GM11168 (cell line): ENCODE results near the gene C6orf52.
"Not testable (repeated sequence)": the region's sequence is repeated elsewhere in the genome, so short reads cannot be mapped to it uniquely, and the experiment has no call there.

Experiments used
- in situ Hi-C: fragments of 300-500 bp; cut with MboI; formaldehyde crosslinking; loops from one replicate; pipeline ENCODE4 v1.12.0; 2022; ENCODE audit warnings: low sequenced_read_pairs; ENCODE audit not compliant: unreplicated experiment

The C6orf52 gene

DNA sequence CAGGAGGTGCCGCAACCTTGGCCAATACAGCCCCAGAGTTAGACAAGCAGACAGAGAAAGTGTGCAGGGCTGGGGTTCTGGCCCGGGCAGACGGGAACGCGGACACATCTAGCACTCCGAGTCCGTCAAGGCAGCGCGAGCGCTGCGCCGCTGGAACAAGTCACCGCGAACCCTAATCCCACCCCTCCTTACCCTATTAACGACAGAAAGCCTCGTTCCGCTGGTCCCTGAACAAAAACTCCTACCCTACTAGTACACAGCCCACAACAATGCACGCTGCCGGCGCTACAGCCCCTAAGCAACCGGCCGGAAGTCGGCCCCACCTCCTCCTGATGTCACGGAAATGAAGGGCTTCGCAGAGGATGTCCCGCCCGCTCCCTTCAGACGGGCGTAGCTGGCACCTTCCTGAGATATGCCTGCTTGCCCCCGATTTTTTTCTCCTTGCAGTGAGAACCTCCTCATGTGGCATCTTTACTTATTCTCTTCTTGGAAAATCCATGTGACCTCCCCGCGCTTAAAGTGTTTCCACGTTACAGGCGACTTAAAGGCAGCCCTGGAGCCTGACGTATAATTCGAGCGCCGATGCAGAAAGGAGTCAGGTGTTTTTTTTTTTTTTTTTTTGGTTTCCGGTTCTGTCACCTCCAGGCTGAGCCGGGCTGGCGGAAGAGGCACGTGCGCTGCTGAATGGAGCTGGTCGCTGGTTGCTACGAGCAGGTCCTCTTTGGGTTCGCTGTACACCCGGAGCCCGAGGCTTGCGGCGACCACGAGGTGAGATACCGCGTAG, at the start of gene C6orf52, which contains the start of gene PAK1IP1:
Gene C6orf52 (minus strand): TSS at position 315 of the 784 bp plus-strand sequence. CDS start 7,066 bp downstream, outside the sequence.
Gene PAK1IP1 (plus strand): TSS at position 671 of the 784 bp plus-strand sequence. CDS start 14 bp downstream, at position 685.
- in situ Hi-C loops = no loop called here

GRCh38 chr6:10743515-10743914, 49.1 kb upstream of the C6orf52 start:
- in situ Hi-C loops = no loop called here

DNA sequence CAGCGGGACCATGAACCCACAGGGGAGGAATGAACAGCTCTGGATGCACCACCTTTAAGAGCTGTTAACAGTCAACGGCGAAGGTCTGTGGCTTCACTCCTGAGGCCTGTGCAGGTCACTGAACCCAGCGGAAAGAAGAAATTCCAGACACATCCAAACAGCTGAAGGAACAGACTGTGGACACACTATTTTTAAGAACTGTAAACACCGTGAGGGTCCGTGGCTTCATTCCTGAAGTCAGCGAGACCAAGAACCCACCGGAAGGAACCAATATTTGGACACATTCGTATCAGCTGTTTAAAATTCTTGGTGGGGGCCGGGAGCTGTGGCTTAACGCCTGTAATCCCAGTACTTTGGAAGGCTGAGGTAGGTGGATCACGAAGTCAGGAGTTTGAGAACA, 47.8 kb upstream of the C6orf52 start:
- in situ Hi-C loops = no loop called here

DNA sequence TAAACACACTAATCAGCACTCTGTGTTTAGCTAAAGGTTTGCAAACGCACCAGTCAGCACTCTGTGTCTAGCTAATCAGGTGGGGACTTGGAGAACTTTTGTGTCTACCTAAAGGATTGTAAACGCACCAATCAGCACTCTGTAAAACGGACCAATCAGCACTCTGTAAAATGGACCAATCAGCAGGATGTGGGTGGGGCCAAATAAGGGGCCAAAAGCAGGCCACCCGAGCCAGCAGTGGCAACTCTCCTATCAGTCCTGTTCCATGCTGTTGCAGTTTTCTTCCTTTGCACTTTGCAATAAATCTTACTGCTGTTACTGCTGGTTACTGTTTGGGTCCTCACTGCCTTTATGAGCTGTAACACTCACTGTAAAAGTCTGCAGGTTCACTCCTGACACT, 47.2 kb upstream of the C6orf52 start:
- in situ Hi-C loops = not testable (repeated sequence)

DNA sequence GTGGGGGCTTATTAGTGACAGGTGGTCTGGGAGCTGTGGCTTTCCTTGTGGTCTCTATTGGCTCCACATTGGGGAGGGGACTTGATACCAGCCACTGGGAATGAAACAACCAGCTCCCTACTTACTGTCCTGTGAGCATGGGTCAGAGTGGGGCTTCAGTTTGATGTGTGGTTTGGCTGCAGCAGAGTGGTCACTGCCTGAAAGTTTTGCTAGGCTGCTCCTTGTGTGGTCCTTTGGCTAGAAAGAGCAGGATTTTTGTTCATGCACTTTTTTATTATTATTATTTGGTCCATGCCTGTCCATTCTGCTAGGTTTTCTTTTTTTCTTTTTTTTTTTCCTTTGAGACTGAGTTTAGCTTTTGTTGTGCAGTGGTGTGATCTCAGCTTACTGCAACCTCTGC, 45.6 kb upstream of the C6orf52 start:
- in situ Hi-C loops = no loop called here

DNA sequence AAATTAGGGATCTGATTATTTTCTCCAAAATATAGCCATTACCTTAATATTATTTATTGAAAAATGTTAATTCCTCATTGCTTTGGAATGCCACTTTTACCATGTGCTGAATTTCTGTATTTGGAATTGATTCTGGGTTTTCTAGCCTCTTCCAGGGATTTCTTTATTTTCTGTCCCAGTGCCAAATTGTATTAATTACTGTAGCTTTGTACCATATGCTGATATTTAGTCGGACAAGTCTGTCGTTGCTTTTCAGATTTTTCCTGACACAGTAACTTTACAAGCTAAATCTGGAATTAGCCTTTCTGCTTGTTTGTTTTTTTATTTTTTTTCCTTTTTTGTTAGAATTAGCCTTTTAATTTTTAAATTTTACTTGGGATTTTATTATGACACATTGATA, 42.3 kb upstream of the C6orf52 start:
- in situ Hi-C loops = no loop called here

DNA sequence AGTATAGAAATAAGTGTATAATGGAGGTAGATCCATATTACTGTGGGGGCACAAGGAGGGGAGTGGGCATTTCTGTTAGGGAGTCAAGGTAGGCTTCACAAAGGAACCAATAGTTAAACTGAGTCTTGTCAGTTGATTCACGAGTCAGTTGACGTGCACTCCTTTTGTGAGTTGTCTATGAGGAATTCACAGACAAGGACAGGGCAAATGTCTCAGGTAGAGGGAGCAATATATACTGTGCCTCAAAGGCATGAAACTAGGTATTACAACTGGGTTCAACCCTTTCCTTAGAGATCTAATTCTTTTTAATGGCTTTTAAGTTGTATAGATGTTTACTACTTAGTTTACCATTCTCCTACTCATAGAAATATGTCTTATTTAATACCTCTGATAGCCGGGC, 39.4 kb upstream of the C6orf52 start:
- in situ Hi-C loops = no loop called here

DNA sequence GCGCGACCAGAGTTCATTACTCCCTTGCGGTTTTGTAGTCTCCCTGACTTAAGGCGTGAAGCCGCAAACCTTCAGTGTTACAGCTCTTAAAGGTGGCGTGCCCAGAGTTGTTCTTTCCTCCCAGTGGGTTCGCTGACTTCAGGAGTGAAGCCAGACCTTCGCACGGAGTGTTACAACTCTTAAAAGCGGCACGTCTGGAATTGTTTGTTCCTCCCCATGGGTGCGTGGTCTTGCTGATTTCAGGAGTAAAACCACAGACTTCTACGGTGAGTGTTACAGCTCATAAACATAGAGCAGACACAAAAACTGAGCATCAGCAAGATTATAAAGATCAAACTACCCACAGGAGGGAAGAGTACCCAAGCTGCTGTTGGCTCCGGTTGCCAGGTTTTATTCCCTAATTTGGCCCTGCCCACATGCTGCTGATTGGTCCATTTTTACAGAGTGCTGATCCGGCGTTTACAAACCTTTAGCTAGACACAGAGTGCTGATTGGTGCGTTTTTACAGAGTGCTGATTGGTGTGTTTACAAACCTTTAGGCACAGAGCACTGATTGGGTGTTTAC, 38.8 kb upstream of the C6orf52 start:
- in situ Hi-C loops = no loop called here

DNA sequence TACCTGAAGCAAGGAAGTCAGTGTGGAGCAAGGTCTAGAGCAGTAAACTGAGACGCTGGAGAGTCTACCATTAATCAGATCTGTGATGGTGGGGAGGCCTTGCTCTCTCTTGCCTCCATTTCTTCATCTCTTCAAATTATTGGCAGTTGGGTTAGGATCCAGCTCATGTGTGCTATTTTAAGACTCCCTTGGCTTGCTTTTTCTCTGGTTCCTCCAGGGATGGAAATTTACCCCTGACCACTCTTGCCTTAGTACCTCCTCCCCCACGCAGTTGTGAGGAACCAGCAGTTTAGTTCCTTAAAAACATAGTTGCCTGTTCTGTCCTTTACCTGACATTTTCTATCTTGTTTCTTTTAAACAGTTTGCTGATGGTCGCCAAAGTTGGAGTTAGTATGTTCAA, 35.8 kb upstream of the C6orf52 start:
- in situ Hi-C loops = no loop called here

- in situ Hi-C loops = no loop called here
These were observed 31.3 kb upstream of the C6orf52 start for GRCh38 chr6:10725716-10726115.

DNA sequence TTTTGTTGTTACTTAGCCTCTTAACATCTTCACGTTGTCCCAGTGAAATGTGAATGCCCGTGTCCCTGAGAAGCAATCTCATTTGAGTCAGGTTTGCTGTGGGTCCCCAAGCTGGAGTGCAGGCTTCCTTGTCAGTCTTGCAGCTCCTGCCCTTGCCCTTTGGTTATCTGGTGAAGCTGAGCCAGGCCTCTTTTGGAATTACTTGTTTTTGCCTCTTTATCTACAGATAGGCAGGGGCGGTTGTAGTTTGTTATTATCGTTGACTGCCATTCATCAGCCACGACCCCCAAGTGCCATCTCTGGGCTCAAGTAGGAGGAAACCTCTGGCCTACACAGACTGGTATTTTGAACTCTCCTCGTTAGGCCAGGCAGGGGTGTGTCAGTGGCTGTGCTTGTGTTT, 30.6 kb upstream of the C6orf52 start:
- in situ Hi-C loops = no loop called here

GRCh38 chr6:10723567-10723881, 29.1 kb upstream of the C6orf52 start:
- in situ Hi-C loops = no loop called here

DNA sequence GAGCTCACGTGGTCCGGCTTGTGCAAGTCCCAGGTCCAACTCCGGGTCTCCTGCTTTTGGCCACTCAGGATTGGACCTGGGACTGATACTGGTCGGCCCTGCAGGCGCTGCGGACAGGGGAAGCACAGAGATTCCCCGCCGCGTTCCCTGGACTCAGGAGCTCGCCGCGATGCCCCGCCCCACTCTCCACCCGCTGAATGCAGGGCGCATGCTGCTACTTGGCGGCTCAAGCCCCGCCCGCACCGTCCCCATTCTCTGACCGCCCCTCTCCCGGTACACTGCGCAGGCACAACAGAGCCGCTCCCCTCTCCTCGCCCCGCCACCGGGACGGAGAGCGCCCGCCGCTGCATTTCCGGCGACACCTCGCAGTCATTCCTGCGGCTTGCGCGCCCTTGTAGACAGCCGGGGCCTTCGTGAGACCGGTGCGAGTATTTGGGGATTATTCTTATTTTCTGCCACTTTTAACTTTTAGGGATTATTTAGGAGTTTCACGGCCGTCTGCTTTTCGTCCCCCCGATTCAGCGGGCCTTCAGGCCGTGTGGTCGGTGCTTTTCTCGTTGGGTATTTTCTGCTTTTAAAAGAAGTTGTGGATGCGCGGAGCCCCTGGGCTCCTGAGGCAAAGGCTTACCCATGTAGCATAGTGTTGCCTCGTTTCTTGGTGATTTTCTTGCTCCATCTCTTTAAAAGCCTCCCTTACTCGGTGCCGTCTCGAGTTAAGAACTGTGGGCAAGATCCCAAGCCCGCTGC, 28.6 kb upstream of the C6orf52 start, which contains the start of gene TMEM14C:
Gene TMEM14C (plus strand): TSS at position 251 of the 747 bp plus-strand sequence. CDS start 1,544 bp downstream, outside the sequence.
- in situ Hi-C loops = no loop called here

GRCh38 chr6:10722570-10722819, 28.1 kb upstream of the C6orf52 start:
- in situ Hi-C loops = no loop called here

DNA sequence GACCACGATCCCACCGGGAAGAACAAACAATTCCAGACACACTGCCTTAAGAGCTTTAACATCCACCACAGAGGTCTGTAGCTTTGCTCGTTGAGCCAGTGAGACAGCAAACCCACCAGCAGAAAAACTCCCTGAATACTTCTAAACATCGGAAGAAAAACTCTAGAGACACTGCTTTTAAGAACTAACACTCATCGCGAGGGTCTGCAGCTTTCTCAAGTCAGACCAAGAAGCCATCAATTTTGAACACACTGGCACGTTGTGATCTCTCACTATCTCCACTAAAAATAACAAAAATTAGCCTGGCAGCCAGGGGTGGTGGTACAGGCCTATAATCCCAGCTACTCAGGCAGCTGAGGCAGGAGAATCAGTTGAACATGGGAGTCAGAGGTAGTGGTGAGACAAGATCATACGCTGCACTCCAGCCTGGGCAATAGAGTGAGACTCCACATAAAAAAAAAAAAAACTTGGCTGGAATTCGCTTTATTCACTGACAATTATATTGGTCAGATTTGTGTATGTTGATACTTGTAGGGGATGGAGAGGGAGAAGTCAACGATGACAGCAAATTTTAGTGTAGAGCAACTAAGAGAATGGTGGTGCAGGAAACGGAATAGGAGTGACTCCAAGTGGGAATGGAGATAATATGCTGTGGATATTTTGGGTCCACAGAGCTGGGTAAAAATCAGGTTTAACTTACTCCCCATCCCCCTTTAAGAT, 27.6 kb upstream of the C6orf52 start:
- in situ Hi-C loops = no loop called here

DNA sequence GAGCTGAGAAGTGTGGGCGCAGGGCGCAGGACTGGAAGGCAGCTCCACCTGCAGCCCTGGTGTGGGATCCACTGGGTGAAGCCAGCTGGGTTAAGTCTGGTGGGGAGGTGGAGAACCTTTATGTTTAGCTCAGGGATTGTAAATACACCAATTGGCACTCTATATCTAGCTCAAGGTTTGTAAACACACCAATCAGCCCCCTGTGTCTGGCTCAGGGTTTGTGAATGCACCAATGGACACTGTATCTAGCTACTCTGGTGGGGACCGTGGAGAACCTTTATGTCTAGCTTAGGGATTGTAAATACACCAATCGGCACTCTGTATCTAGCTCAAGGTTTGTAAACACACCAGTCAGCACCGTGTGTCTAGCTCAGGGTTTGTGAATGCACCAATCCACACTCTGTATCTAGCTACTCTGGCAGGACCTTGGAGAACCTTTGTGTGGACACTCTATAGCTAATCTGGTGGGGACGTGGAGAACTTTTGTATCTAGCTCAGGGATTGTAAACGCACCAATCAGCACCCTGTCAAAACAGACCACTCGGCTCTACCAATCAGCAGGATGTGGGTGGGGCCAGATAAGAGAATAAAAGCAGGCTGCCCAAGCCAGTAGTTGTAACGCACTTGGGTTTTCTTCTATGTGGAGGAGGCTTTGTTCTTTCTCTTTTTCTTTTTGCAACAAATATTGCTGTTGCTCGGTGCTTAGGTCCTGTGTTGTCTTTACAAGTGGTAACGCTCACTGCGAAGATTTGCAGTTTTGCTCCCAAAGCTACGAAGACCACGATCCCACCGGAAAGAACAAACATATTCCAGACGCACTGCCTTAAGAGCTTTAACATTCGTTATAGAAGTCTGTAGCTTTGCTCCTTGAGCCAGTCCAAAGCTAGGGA, 26.8 kb upstream of the C6orf52 start:
- in situ Hi-C loops = not testable (repeated sequence)

DNA sequence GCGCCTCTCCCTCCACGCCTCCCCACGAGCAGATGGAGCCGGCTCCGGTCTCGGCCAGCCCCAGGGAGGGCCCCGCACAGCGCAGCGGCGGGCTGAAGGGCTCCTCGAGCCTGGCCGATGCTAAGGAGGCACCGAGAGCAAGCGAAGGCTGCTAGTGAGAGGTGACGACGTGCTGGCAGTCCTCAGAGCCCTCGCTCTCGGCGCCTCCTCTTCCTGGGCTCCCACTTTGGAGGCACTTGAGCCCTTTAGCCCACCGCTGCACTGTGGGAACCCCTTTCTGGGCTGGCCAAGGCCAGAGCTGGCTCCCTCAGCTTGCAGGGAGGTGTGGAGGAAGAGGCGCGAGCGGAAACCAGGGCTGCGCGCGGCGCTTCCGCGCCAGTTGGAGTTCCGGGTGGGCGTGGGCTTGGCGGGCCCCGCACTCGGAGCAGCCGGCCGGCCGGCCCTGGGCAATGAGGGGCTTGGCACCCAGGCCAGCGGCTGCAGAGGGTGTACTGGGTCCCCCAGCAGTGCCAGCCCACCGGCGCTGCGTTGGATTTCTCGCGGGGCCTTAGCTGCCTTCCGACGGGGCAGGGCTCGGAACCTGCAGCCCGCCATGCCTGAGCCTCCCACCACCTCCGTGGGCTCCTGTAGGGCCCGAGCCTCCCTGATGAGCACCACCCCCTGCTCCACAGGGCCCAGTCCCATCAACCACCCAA, 26.0 kb upstream of the C6orf52 start:
- in situ Hi-C loops = no loop called here

GRCh38 chr6:10719964-10720264, 25.5 kb upstream of the C6orf52 start:
- in situ Hi-C loops = no loop called here

- in situ Hi-C loops = no loop called here
These were observed 25.0 kb upstream of the C6orf52 start for GRCh38 chr6:10719296-10719963.
